NT2/D1 (cell line): Measurements from ENCODE around the gene QTRT2.

ENCODE experiments used
- SUZ12 ChIP-seq: IDR thresholded peaks from 2 replicates; pipeline ENCODE4 v1.6.1; 2011; ENCODE audit not compliant: insufficient read length, insufficient read depth; ENCODE audit errors: extremely low read depth
- YY1 ChIP-seq: IDR thresholded peaks from 2 replicates; pipeline ENCODE4 v1.6.1; 2011; ENCODE audit not compliant: insufficient read length, insufficient read depth
- ZNF274 ChIP-seq: IDR thresholded peaks from 2 replicates; pipeline ENCODE4 v1.6.1; 2011; ENCODE audit warnings: mild to moderate bottlenecking, low read depth, low read length

- TF ChIP-seq YY1 (no peak), SUZ12 (no peak), ZNF274 (no peak)
Measured at GRCh38 chr3:114103181-114103580, 46.6 kb downstream of the QTRT2 start.
